Endothelial cell (in vitro differentiated cells): ENCODE data around the gene GARIN5A. TPM values are rescaled to one million over a fixed set of nuclear protein-coding genes. Genes with fewer than 3 reads are reported as not detected.

Experiments used
- DNase-seq: peaks from one replicate; pipeline ENCODE4 v3.0.0; 2021; ENCODE audit warnings: low spot score
- H3K27ac Mint-ChIP-seq: one replicate; pipeline ENCODE4 v1.8.0; 2021; ENCODE audit warnings: mixed read lengths, inconsistent platforms; ENCODE audit not compliant: unreplicated experiment
- H3K27me3 Mint-ChIP-seq: one replicate; pipeline ENCODE4 v1.8.0; 2021; ENCODE audit warnings: mild to moderate bottlenecking, moderate library complexity, mixed read lengths, inconsistent platforms; ENCODE audit not compliant: unreplicated experiment
- H3K36me3 Mint-ChIP-seq: one replicate; pipeline ENCODE4 v1.8.0; 2021; ENCODE audit warnings: mild to moderate bottlenecking, low read depth, mixed read lengths, inconsistent platforms; ENCODE audit not compliant: unreplicated experiment
- H3K4me1 Mint-ChIP-seq: one replicate; pipeline ENCODE4 v1.8.0; 2021; ENCODE audit warnings: mild to moderate bottlenecking, mixed read lengths, inconsistent platforms; ENCODE audit not compliant: unreplicated experiment
- H3K4me3 Mint-ChIP-seq: one replicate; pipeline ENCODE4 v1.8.0; 2021; ENCODE audit warnings: mild to moderate bottlenecking, mixed read lengths, inconsistent platforms; ENCODE audit not compliant: unreplicated experiment
- H3K9me3 Mint-ChIP-seq: one replicate; pipeline ENCODE4 v1.8.0; 2021; ENCODE audit warnings: mixed read lengths, inconsistent platforms; ENCODE audit not compliant: unreplicated experiment
- CTCF ChIP-seq: fragments of 200-600 bp; sonication (generic); IDR thresholded peaks from one replicate; pipeline ENCODE4 v1.5.0; 2021; ENCODE audit warnings: antibody characterized with exemption; ENCODE audit not compliant: unreplicated experiment
- total RNA-seq: library from RNA; stranded (reverse); fragmentation: NEBNext Ultra II Directional; extraction: Animal tissue kit (Norgen Biotek cat#: 25700); gene quantifications from one replicate; pipeline ENCODE4 v1.2.1, GENCODE V29; 2021; ENCODE audit not compliant: unreplicated experiment

The GARIN5A gene
- total RNA-seq, 1 donor from 2014 or later, result not detected

DNA sequence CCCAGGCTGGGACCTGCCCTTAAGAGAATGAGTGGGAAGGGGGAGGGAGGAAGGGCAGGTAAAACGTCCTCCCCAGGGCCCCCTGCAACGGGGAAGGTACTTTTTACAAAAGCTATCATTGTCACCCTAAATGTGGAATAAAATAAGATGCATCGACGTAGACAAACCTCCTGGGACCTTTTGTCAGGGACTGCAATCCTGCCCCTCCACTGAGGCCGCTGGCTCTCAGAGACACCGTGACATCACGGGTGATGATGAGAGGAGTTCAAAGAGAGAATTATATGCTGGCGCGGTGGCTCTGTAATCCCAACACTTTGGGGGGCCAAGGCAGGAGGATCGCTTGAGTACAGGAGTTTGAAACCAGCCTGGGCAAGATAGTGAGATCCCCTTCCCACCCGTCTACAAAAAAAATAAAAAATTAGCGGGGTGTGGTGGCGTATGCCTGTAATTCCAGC, 45.7 kb downstream of the GARIN5A start:
- no peak for DNase-seq
- H3K4me3 Mint-ChIP-seq, result peak overlapping the region; percentile 89
- peaks cover 4% of the 10 kb centered on the region for H3K4me1 Mint-ChIP-seq
- peaks cover 4% of the 10 kb centered on the region for H3K9me3 Mint-ChIP-seq
- peaks cover 8% of the 10 kb centered on the region for H3K27me3 Mint-ChIP-seq
- no peak for TF ChIP-seq CTCF
- H3K36me3 Mint-ChIP-seq, result no peaks in the 10 kb centered on the region
- H3K27ac Mint-ChIP-seq, result peak overlapping the region; percentile 86

DNA sequence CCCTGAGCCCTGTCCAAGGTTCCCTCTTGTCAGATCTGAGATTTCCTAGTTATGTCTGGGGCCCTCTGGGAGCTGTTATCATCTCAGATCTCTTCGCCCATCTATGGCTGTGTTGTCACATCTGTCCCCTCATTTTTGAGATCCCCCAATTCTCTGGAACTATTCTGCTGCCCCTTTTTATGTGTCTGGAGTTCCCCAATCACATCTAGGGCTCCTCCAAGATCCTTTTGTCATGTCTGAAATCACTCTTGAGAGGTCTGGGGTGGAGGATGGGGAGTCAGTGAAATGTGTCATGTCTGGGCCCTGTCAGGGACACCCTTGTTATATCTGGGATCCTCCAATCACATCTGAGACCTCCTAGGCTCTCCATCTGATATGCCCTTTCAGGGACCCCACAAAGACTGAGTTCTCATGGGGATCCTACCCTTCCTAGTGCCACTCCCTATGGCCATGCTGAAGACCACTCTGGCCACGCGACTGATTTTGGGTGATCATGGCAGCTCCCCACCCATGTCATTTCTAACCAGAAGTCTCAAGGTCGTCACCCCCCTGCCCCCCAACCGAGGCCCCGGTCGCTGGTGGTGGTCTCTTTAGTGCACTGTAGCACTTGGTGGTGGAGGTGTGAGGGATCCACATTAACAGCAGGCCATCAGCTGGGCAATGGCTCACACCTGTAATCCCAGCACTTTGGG, 47.7 kb downstream of the GARIN5A start:
- no peak overlapping the region for H3K27ac Mint-ChIP-seq
- no peak for DNase-seq
- peaks cover 4% of the 10 kb centered on the region for H3K4me1 Mint-ChIP-seq
- H3K4me3 Mint-ChIP-seq, result no peak overlapping the region
- H3K9me3 Mint-ChIP-seq, result peaks cover 4% of the 10 kb centered on the region
- H3K27me3 Mint-ChIP-seq, result peaks cover 14% of the 10 kb centered on the region
- no peaks in the 10 kb centered on the region for H3K36me3 Mint-ChIP-seq
- TF ChIP-seq CTCF, result no peak

DNA sequence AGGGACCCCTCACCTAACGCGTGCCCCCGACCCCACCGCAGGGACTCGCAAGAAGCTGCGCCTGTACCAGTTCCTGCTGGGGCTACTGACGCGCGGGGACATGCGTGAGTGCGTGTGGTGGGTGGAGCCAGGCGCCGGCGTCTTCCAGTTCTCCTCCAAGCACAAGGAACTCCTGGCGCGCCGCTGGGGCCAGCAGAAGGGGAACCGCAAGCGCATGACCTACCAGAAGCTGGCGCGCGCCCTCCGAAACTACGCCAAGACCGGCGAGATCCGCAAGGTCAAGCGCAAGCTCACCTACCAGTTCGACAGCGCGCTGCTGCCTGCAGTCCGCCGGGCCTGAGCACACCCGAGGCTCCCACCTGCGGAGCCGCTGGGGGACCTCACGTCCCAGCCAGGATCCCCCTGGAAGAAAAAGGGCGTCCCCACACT, 48.6 kb downstream of the GARIN5A start:
- no peak overlapping the region for H3K27ac Mint-ChIP-seq
- H3K9me3 Mint-ChIP-seq, result peaks cover 1% of the 10 kb centered on the region

DNA sequence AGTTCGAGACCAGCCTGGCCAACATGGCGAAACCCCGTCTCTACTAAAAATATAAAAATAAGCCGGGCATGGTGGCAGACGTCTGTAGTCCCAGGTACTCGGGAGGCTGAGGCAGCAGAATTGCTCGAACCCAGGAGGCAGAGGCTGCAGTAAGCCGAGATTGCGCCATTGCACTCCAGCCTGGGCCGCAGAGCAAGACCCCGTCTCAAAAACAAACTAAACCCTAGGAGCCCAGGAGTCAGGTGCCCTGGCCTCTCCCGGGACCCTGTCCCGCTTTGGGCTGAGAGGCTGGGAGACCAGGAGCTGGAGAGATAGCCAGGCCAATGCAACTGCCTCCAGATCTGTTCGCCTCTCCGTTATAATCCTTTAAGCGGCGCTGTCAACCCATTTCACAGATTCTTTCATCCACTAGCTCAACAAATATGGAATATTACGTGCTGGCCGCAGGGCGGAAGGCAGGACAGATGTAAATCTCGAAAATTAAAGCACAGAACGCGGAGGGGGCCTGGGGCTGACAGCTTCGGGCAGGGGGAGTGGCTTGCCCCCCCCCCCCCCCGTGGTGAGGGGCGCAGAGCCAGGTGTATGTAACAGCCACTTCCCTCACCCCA, 49.2 kb downstream of the GARIN5A start:
- Mint-ChIP-seq H3K36me3 (no peaks in the 10 kb centered on the region), H3K9me3 (no peaks in the 10 kb centered on the region), H3K27ac (no peak overlapping the region), H3K27me3 (peaks cover 13% of the 10 kb centered on the region), H3K4me1 (peaks cover 4% of the 10 kb centered on the region), H3K4me3 (no peak overlapping the region)
- no peak for DNase-seq
- TF ChIP-seq CTCF, result no peak

More for the DNA sequence above, 48.6 kb downstream of the GARIN5A start:
- DNase-seq, result no peak
- H3K36me3 Mint-ChIP-seq, result no peaks in the 10 kb centered on the region
- no peak for TF ChIP-seq CTCF
- H3K4me1 Mint-ChIP-seq, result peaks cover 4% of the 10 kb centered on the region
- H3K4me3 Mint-ChIP-seq, result no peak overlapping the region
- H3K27me3 Mint-ChIP-seq, result peaks cover 13% of the 10 kb centered on the region

DNA sequence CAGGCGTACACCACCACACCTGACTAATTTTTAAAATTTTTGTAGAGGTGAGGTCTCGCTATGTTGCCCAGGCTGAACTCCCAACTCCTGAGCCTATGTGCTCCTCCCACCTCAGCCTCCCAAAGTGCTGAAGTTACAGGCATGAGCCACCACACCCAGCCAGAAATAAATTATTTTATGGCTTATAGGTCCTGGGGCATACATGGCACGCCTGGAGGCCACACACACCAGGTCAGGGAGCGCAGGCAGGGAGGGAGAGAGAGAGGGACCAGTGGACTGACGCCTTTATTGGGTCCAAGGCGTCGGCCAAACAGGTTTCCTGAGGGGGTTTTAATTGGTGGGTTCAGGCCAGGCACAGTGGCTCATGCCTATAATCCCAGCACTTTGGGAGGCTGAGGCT, 51.1 kb downstream of the GARIN5A start:
- Mint-ChIP-seq H3K36me3 (no peaks in the 10 kb centered on the region), H3K27me3 (peaks cover 13% of the 10 kb centered on the region), H3K9me3 (no peaks in the 10 kb centered on the region), H3K4me3 (no peak overlapping the region), H3K4me1 (no peaks in the 10 kb centered on the region), H3K27ac (no peak overlapping the region)
- TF ChIP-seq CTCF, result no peak
- no peak for DNase-seq
